HG03460 (cell line): Measurements from ENCODE around the gene ITGA2B.
"Not testable (repeated sequence)": the region's sequence is repeated elsewhere in the genome, so short reads cannot be mapped to it uniquely, and the experiment has no call there.

Experiments used
- ATAC-seq: cut with Tn5 transposase; IDR thresholded peaks from one replicate; pipeline ENCODE4 v1.9.1; 2021; ENCODE audit not compliant: unreplicated experiment

The ITGA2B gene

GRCh38 chr17:44369414-44370023 lies 19.9 kb downstream of the ITGA2B start:
- ATAC-seq: not testable (repeated sequence)

GRCh38 chr17:44368391-44369243 lies 20.8 kb downstream of the ITGA2B start:
- not testable (repeated sequence) for ATAC-seq

- ATAC-seq: no peak
Measured at GRCh38 chr17:44367231-44367979, 22.0 kb downstream of the ITGA2B start.

- ATAC-seq: not testable (repeated sequence)
Measured at GRCh38 chr17:44365051-44365450, 24.4 kb downstream of the ITGA2B start.

- ATAC-seq: no peak
Measured at GRCh38 chr17:44363613-44364159, 25.8 kb downstream of the ITGA2B start, which contains the start of gene FAM171A2. Gene FAM171A2 (minus strand): TSS chr17:44363853. CDS start chr17:44363714, 139 bp downstream.

GRCh38 chr17:44362949-44363612 lies 26.4 kb downstream of the ITGA2B start:
- no peak for ATAC-seq

GRCh38 chr17:44362459-44362948 lies 26.9 kb downstream of the ITGA2B start:
- no peak for ATAC-seq

- no peak for ATAC-seq
Measured at GRCh38 chr17:44361292-44362260, 27.9 kb downstream of the ITGA2B start.

GRCh38 chr17:44360826-44361225 lies 28.6 kb downstream of the ITGA2B start:
- ATAC-seq: no peak

GRCh38 chr17:44360144-44360533 lies 29.3 kb downstream of the ITGA2B start:
- ATAC-seq: no peak

GRCh38 chr17:44359458-44360143 lies 29.8 kb downstream of the ITGA2B start:
- ATAC-seq: no peak

GRCh38 chr17:44359006-44359405 lies 30.4 kb downstream of the ITGA2B start:
- ATAC-seq: no peak

- ATAC-seq: no peak
Measured at GRCh38 chr17:44358066-44358465, 31.4 kb downstream of the ITGA2B start.

- no peak for ATAC-seq
Measured at GRCh38 chr17:44356241-44356640, 33.2 kb downstream of the ITGA2B start.

- no peak for ATAC-seq
Measured at GRCh38 chr17:44355642-44356099, 33.8 kb downstream of the ITGA2B start.

GRCh38 chr17:44354582-44355561 lies 34.6 kb downstream of the ITGA2B start:
- ATAC-seq: no peak

GRCh38 chr17:44353672-44354331 lies 35.6 kb downstream of the ITGA2B start:
- ATAC-seq: no peak
